ENCODE measurements around the gene UCK2.

DNA sequence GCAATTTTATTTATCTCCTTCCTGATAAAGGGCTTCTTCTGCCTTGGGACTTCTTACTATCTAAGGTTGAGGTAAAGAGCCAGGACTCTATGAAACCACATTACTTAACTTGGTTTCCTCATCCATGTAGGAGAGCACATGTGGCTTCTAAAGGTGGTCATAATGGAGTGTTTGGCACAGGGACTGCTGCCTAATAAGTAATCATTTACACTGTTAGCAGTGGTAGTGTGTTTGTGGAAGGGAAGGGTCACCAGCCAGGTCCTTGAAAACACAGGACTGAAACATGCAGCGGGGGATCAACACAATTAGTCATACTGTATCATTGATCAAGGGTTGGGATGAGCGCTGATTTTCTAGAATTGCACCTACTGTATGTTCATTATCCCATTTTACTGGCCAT, 59.6 kb downstream of the UCK2 start:
- TF ChIP-seq, protein P1, sequence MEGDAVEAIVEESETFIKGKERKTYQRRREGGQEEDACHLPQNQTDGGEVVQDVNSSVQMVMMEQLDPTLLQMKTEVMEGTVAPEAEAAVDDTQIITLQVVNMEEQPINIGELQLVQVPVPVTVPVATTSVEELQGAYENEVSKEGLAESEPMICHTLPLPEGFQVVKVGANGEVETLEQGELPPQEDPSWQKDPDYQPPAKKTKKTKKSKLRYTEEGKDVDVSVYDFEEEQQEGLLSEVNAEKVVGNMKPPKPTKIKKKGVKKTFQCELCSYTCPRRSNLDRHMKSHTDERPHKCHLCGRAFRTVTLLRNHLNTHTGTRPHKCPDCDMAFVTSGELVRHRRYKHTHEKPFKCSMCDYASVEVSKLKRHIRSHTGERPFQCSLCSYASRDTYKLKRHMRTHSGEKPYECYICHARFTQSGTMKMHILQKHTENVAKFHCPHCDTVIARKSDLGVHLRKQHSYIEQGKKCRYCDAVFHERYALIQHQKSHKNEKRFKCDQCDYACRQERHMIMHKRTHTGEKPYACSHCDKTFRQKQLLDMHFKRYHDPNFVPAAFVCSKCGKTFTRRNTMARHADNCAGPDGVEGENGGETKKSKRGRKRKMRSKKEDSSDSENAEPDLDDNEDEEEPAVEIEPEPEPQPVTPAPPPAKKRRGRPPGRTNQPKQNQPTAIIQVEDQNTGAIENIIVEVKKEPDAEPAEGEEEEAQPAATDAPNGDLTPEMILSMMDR (IDR thresholded peaks at IDR 0.05), result no peak
- no peak for TF ChIP-seq POLR2A (IDR thresholded peaks at IDR 0.05)

Data from sigmoid colon (tissue), 3 donors.